ENCODE data around the gene TMEM161A.
"Not testable (repeated sequence)": the region's sequence is repeated elsewhere in the genome, so short reads cannot be mapped to it uniquely, and the experiment has no call there.

Gene TMEM161A

GRCh38 chr19:19120308-19121231, 17.7 kb downstream of the TMEM161A start:
- no peak for DNase-seq

GRCh38 chr19:19119325-19120237, 18.7 kb downstream of the TMEM161A start:
- DNase-seq: no peak

- DNase-seq: no peak
Observed at GRCh38 chr19:19115954-19116353, 22.3 kb downstream of the TMEM161A start.

- DNase-seq: no peak
Observed at GRCh38 chr19:19113040-19113626, 25.1 kb downstream of the TMEM161A start.

DNA sequence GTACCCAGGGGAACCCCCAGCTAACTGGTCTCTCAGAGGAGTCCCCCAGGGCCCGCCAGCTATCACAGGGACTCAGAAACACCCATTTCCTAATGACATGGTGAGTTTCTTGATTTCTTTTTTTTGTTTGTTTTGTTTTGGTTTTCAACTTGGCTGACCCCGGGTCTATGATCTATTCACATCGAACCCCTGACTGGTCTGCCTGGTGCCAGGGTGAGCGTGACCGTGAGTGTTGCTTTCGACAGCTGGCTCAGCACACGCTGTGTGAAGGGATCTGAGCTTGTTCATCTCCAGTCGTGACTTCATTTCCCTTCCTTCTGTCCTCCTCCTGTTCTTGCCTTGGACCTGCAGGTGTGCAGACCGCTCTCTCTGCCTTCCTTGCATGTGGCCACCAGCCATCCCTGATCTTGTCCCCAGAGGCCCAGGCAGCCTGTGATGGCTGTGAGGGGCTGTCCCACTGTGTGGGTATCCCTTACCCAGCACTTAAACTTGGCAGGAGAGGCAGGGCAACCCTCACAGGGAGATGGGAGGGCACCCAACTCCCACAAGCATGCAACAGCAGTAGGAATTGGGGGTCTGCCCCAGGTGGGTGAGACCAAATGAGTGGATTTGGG, 26.2 kb downstream of the TMEM161A start:
- no peak for DNase-seq

- DNase-seq: no peak
Observed at GRCh38 chr19:19111136-19111835, 27.0 kb downstream of the TMEM161A start.

DNA sequence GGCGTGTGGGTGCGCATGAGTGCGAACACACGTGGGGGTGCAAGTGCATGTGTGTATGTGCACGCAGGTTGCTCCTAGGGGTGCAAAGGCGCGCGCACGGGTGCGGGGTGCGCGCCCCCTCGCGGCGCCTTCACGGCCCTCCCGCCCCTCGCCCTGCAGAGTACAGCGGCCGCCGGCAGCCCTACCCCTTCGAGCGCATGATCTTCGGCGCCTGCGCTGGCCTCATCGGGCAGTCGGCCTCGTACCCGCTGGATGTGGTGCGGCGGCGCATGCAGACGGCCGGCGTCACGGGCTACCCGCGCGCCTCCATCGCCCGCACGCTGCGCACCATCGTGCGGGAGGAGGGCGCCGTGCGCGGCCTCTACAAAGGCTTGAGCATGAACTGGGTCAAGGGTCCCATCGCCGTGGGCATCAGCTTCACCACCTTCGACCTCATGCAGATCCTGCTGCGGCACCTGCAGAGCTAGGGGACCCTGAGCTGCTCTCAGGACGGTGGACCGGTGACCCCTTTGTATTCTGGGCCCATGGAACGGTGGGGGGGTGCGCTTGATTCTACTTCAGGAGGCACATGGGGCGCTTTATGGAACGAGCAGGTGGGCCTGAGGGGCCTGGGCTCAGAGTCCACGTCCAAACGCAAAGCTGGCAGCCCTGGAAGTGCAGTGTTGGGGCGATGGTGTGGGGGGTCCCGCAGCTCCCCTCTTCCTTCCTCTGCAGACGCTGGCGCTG, 27.7 kb downstream of the TMEM161A start:
- no peak for DNase-seq

DNA sequence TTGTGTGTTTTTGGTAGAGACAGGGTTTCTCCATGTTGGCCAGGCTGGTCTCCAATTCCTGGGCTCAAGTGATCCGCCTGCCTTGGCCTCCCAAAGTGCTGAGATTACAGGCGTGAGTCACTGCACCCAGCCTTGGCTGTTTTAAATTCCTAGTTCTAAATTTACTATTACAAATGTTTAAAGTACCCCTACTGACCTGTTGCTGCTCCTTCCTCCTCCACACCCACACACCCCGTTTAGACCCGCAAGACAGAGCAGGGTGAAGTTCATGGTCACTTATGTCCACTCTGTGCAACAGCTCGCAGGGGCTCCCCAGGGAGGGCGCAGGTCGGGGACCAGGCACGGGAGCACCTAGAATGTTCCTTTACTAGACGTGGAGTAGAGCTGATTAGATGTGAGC, 28.7 kb downstream of the TMEM161A start:
- no peak for DNase-seq

- DNase-seq: no peak
Observed at GRCh38 chr19:19107654-19108053, 30.6 kb downstream of the TMEM161A start.

GRCh38 chr19:19106938-19107337, 31.3 kb downstream of the TMEM161A start:
- not testable (repeated sequence) for DNase-seq

- DNase-seq: no peak
Observed at GRCh38 chr19:19106056-19106551, 32.2 kb downstream of the TMEM161A start.

DNA sequence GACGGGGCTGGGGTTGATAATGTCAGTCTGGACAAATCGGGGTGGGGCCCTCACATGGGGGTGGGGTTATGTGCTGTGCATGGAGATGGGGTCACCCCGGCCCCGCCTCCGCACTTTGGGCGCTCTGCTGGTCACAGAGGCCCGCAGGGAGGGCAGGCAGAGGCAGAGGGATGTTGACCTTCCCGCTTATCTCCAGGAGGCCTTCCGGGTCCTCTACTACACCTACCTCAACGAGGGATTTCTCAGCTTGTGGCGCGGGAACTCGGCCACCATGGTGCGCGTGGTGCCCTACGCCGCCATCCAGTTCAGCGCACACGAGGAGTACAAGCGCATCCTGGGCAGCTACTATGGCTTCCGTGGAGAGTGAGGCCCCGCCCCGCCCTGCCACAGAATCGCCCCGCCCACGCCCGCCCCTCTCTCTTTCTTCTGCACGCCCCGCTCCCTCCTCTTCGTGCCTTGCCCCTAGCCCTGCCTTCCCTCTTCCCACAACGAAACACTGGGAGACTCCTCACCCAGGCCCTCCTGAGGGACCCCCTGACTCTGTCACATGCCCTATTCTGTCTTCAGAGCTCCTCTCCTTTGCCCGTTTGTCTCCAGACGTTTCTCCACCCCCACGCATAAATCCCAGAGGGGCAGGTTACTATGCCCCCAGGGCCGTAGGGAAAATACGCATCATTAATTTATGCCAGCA, 32.8 kb downstream of the TMEM161A start:
- no peak for DNase-seq

DNA sequence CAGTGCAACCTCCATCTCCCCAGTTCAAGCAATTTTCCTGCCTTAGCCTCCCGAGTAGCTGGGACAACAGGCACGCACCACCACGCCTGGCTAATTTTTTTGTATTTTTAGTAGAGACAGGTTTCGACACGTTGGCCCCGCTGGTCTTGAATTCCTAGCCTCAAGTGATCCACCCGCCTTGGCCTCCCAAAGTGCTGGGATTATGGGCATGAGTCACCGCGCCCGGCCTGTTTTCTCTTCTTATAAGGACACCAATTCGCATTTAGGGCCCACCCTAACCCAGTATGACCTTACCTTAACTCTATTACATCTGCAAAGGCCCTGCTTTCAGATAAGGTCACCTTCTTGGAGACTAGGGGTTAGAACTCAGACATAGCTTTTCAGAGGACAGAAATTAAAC, 35.1 kb downstream of the TMEM161A start:
- no peak for DNase-seq

GRCh38 chr19:19102566-19102965, 35.7 kb downstream of the TMEM161A start:
- DNase-seq: not testable (repeated sequence)

- no peak for DNase-seq
Observed at GRCh38 chr19:19101540-19101939, 36.7 kb downstream of the TMEM161A start.

GRCh38 chr19:19098703-19099632, 39.3 kb downstream of the TMEM161A start:
- DNase-seq: no peak

DNA sequence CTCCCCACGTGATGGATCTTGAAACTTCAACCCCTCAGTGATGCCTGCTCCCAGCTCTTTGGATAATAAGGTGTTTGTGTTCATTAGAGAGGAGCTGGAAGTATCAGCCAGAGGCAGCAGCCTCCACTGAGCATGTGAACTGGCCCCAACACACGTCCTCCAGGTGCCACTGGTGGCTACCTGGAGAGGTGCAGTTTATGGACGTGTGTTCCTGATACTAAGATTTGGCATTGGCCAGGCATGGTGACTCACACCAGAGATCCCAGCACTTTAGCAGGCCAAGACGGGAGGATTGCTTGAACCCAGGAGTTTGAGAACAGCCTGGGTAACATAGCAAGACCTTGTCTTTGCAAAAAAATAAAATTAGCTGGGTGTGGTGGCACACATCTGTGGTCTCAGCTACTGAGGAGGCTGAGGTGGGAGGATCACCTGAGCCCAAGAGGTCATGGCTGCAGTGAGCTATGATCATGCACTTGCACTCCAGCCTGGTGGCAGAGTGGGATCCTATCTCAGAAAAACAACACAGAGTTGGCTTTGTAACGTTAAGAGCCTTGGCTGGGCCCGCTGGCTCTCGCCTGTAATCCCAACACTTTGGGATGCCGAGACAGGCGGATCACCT, 40.1 kb downstream of the TMEM161A start:
- no peak for DNase-seq

DNA sequence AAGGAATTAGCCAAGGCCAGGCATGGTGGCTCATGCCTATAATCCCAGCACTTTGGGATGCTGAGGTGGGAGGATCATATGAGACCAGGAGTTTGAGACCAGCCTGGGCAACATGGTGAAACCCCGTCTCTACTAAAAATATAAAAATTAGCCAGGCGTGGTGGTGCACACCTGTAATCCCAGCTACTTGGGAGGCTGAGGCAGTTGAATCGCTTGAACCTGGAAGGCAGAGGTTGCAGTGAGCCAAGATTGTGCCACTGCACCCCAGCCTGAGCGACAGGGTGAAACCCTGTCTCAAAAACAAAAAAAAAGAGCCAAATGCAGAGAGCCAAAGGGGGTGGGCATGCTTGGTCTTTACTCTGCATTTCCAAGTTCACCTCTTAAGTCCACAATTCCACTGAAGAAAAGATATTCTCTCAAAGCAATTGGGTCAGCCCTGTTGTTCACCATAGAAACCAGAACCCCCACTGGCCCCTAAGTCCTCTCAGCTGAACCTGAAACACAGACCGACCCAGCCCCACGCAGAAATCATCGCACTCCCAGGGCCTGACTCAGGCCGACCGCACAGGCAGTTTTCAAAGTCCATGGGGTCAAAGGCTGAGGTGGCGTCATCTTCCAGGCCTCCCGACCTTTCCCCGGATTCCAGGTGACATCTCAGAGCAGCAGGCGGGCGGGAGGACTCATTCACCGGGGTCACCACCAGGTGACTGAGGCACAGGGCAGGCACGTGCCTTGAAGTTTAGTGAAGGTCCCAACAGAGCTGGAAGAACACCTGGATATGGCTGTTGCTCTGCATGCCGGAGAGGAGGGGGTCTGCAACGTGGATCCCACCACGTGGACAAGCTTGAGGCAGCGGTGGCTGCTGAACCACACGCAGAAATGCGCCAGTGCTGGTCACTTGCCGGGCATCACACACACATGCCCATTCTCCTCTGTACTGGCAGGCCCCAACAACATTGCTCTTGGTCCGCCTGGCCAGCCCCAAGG, 41.3 kb downstream of the TMEM161A start:
- DNase-seq: no peak
